ENCODE measurements around the gene DENND11. TPM values are rescaled to one million over a fixed set of nuclear protein-coding genes. Genes with fewer than 3 reads are reported as not detected.

The DENND11 gene
- total and polyA plus RNA-seq, 2 donors (not counting 1 experiment from before 2014, with no cell fraction given), result 26.4 to 79.5 TPM

DNA sequence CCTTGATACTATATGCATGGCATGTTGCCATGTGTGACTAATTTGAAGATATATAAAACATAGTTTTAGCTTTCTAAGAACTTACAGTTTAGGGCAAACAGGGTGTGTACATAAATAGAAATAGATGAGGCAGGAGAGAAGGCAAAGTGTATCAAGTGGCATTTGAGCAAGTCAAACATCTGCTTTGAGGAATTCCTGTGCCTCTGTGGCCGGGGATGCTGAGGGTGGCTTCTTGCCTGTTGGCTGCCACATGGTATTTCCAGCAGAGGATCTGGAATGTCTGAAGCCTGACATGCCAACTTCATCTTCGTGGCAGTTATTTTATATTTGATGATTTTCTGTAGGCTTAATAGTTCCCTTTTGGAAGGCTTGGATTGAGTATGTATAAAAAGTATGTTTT is 42.2 kb upstream of the DENND11 start:
- TF ChIP-seq, protein P1, sequence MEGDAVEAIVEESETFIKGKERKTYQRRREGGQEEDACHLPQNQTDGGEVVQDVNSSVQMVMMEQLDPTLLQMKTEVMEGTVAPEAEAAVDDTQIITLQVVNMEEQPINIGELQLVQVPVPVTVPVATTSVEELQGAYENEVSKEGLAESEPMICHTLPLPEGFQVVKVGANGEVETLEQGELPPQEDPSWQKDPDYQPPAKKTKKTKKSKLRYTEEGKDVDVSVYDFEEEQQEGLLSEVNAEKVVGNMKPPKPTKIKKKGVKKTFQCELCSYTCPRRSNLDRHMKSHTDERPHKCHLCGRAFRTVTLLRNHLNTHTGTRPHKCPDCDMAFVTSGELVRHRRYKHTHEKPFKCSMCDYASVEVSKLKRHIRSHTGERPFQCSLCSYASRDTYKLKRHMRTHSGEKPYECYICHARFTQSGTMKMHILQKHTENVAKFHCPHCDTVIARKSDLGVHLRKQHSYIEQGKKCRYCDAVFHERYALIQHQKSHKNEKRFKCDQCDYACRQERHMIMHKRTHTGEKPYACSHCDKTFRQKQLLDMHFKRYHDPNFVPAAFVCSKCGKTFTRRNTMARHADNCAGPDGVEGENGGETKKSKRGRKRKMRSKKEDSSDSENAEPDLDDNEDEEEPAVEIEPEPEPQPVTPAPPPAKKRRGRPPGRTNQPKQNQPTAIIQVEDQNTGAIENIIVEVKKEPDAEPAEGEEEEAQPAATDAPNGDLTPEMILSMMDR (IDR thresholded peaks at IDR 0.05), result no peak
- no peak for TF ChIP-seq EZH2 (IDR thresholded peaks at IDR 0.05; ENCODE audit: borderline replicate concordance, insufficient read depth, low read depth, low read length, poor library complexity, severe bottlenecking)
- Histone ChIP-seq H3K9ac (ENCODE audit: low read length) (no peak overlapping the region), H2AFZ (ENCODE audit: insufficient read depth, low read depth, low read length, poor library complexity, severe bottlenecking) (no peak overlapping the region), H3K79me2 (ENCODE audit: control insufficient read depth, insufficient read depth, low read length) (peaks cover 10% of the 10 kb centered on the region), H3K4me1 (ENCODE audit: control insufficient read depth in 2 of 2, insufficient read depth in 2 of 2, low read length in 2 of 2) (peaks cover 8 to 9% of the 10 kb centered on the region in 2 donors), H3K4me3 (ENCODE audit: control extremely low read depth in 1 of 5, extremely low read depth in 1 of 5, insufficient read depth in 1 of 5, low read depth in 2 of 5, low read length in 4 of 5) (no peak overlapping the region), H3K4me2 (replicated peaks; ENCODE audit: low read depth, low read length, poor library complexity, severe bottlenecking) (no peak overlapping the region), H3K9me3 (ENCODE audit: control extremely low read depth in 1 of 3, control insufficient read depth in 2 of 3, insufficient read depth in 1 of 3, low read length in 2 of 3) (no peaks in the 10 kb centered on the region), H3K27ac (ENCODE audit: low read length in 2 of 2) (no peak overlapping the region), H3K36me3 (replicated peaks in 1 of 2; ENCODE audit: control extremely low read depth in 1 of 2, control insufficient read depth in 1 of 2, extremely low read depth in 1 of 2, insufficient read depth in 2 of 2, low read length in 1 of 2) (peaks cover 27 to 78% of the 10 kb centered on the region in 2 experiments), H3K27me3 (replicated peaks in 1 of 4; ENCODE audit: control extremely low read depth in 1 of 4, control insufficient read depth in 3 of 4, insufficient read depth in 4 of 4, low read length in 3 of 4) (no peaks in the 10 kb centered on the region), H4K20me1 (ENCODE audit: control insufficient read depth, insufficient read depth, low read length, poor library complexity, severe bottlenecking) (peaks cover 6% of the 10 kb centered on the region)
- no peak for ATAC-seq (ENCODE audit: low read depth)
- H3K27me3 Mint-ChIP-seq, result no peaks in the 10 kb centered on the region
- DNase-seq, result no peak
- CTCF ChIA-PET, result no interaction called here
- H3K4me3 Mint-ChIP-seq, result no peak overlapping the region
- peaks cover 18% of the 10 kb centered on the region for H3K4me1 Mint-ChIP-seq
- H3K9me3 Mint-ChIP-seq (ENCODE audit: insufficient read depth), result no peaks in the 10 kb centered on the region
- POLR2A ChIA-PET, result no interaction called here
- 100% methylated on average over 1 of the region's 2 CpGs for WGBS (ENCODE audit: insufficient coverage)
- no peak overlapping the region for H3K27ac Mint-ChIP-seq
- intact Hi-C loops (cut with micrococcal nuclease), result no loop called here

DNA sequence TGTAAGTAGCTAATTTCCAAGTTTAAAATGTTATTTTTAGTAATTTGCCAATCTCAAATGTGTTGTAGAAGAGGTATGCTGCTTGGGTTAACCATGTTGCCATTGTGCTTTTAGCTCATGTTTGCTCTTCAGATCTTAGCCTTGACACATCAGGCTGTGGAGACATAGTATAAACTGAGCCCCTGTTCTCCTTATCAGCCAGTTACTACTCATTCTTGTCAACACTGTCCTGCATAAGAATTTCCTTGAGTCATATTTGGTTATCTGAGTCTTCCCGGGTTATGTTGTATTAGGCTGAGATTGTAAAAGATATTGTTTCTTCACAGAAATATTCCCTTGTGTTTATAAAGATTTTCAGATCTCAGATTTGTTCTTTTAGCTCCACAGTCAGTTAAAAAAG is 40.3 kb upstream of the DENND11 start:
- Histone ChIP-seq H3K36me3 (replicated peaks in 1 of 2; ENCODE audit: control extremely low read depth in 1 of 2, control insufficient read depth in 1 of 2, extremely low read depth in 1 of 2, insufficient read depth in 2 of 2, low read length in 1 of 2) (peaks cover 21 to 64% of the 10 kb centered on the region in 2 experiments), H2AFZ (ENCODE audit: insufficient read depth, low read depth, low read length, poor library complexity, severe bottlenecking) (no peak overlapping the region), H3K79me2 (ENCODE audit: control insufficient read depth, insufficient read depth, low read length) (peaks cover 27% of the 10 kb centered on the region), H3K4me1 (ENCODE audit: control insufficient read depth in 2 of 2, insufficient read depth in 2 of 2, low read length in 2 of 2) (peaks cover 16 to 18% of the 10 kb centered on the region in 2 donors), H3K27me3 (replicated peaks in 1 of 4; ENCODE audit: control extremely low read depth in 1 of 4, control insufficient read depth in 3 of 4, insufficient read depth in 4 of 4, low read length in 3 of 4) (no peaks in the 10 kb centered on the region), H4K20me1 (ENCODE audit: control insufficient read depth, insufficient read depth, low read length, poor library complexity, severe bottlenecking) (peaks cover 6% of the 10 kb centered on the region), H3K4me3 (ENCODE audit: control extremely low read depth in 1 of 5, extremely low read depth in 1 of 5, insufficient read depth in 1 of 5, low read depth in 2 of 5, low read length in 4 of 5) (no peak overlapping the region), H3K9me3 (ENCODE audit: control extremely low read depth in 1 of 3, control insufficient read depth in 2 of 3, insufficient read depth in 1 of 3, low read length in 2 of 3) (no peaks in the 10 kb centered on the region), H3K9ac (ENCODE audit: low read length) (no peak overlapping the region), H3K27ac (ENCODE audit: low read length in 2 of 2) (no peak overlapping the region), H3K4me2 (replicated peaks; ENCODE audit: low read depth, low read length, poor library complexity, severe bottlenecking) (no peak overlapping the region)
- Mint-ChIP-seq H3K9me3 (ENCODE audit: insufficient read depth) (no peaks in the 10 kb centered on the region), H3K4me3 (no peak overlapping the region), H3K27me3 (no peaks in the 10 kb centered on the region), H3K27ac (no peak overlapping the region), H3K4me1 (peaks cover 35% of the 10 kb centered on the region)
- intact Hi-C loops (cut with micrococcal nuclease), result no loop called here
- TF ChIP-seq EZH2 (IDR thresholded peaks at IDR 0.05; ENCODE audit: borderline replicate concordance, insufficient read depth, low read depth, low read length, poor library complexity, severe bottlenecking), result no peak
- no CpG with 5 or more reads among the region's 1 CpG for WGBS (ENCODE audit: insufficient coverage)
- CTCF ChIA-PET, result interaction anchor here (1.0 to 1.1 kb wide), 2 partner anchors 12 to 92 kb away, joined by 4 read pairs; no protein-coding TSS in a partner anchor
- no peak for DNase-seq
- POLR2A ChIA-PET, result no interaction called here
- ATAC-seq (ENCODE audit: low read depth), result no peak
